Measurements from ENCODE around the gene HOXA11.

Gene HOXA11

GRCh38 chr7:27160145-27160545, 24.9 kb downstream of the HOXA11 start:
- ATAC-seq: no peak

GRCh38 chr7:27159266-27160144, 25.5 kb downstream of the HOXA11 start:
- no peak for ATAC-seq
- TF ChIP-seq ISL1 (CRISPR knock-in tag; IDR thresholded peaks at IDR 0.05): no peak
- TF ChIP-seq ESRRG (CRISPR knock-in tag; IDR thresholded peaks at IDR 0.05): no peak
- TF ChIP-seq BACH2 (CRISPR knock-in tag; IDR thresholded peaks at IDR 0.05; ENCODE audit: borderline replicate concordance): no peak
- no peak for TF ChIP-seq PPARA (CRISPR knock-in tag; IDR thresholded peaks at IDR 0.05; ENCODE audit: borderline replicate concordance)
- no peak for TF ChIP-seq OSR1 (CRISPR knock-in tag; IDR thresholded peaks at IDR 0.05)
- TF ChIP-seq SNAI2 (CRISPR knock-in tag; IDR thresholded peaks at IDR 0.05): no peak
- no peak for TF ChIP-seq GLIS3 (CRISPR knock-in tag; IDR thresholded peaks at IDR 0.05)
- no peak for TF ChIP-seq ARNTL (CRISPR knock-in tag; IDR thresholded peaks at IDR 0.05; ENCODE audit: borderline replicate concordance, low read depth)
- no peak for TF ChIP-seq RARB (CRISPR knock-in tag; IDR thresholded peaks at IDR 0.05)
- TF ChIP-seq ZNF565 (CRISPR knock-in tag; conservative IDR thresholded peaks at IDR 0.05; ENCODE audit: low read depth): no peak
- TF ChIP-seq ZNF70 (CRISPR knock-in tag; IDR thresholded peaks at IDR 0.05): no peak
- no peak for TF ChIP-seq ZFP30 (CRISPR knock-in tag; IDR thresholded peaks at IDR 0.05)
- no peak for TF ChIP-seq POU6F1 (CRISPR knock-in tag; IDR thresholded peaks at IDR 0.05; ENCODE audit: borderline replicate concordance, low read depth)
- TF ChIP-seq CSRNP3 (CRISPR knock-in tag; IDR thresholded peaks at IDR 0.05): no peak
- TF ChIP-seq ZNF8 (CRISPR knock-in tag; IDR thresholded peaks at IDR 0.05): no peak
- no peak for TF ChIP-seq TSHZ2 (CRISPR knock-in tag; IDR thresholded peaks at IDR 0.05)
- TF ChIP-seq ZC3H10 (CRISPR knock-in tag; IDR thresholded peaks at IDR 0.05): no peak

More at GRCh38 chr7:27160145-27160545, 24.9 kb downstream of the HOXA11 start:
- TF ChIP-seq ZFP30 (CRISPR knock-in tag; IDR thresholded peaks at IDR 0.05): no peak
- TF ChIP-seq PPARA (CRISPR knock-in tag; IDR thresholded peaks at IDR 0.05; ENCODE audit: borderline replicate concordance): no peak
- TF ChIP-seq TCF4 (CRISPR knock-in tag; IDR thresholded peaks at IDR 0.05; ENCODE audit: borderline replicate concordance): no peak
- no peak for TF ChIP-seq CREB5 (CRISPR knock-in tag; IDR thresholded peaks at IDR 0.05; ENCODE audit: low read depth)

- no peak for ATAC-seq
- TF ChIP-seq PPARA (CRISPR knock-in tag; IDR thresholded peaks at IDR 0.05; ENCODE audit: borderline replicate concordance) (no peak), OSR1 (CRISPR knock-in tag; IDR thresholded peaks at IDR 0.05) (no peak), CREB5 (CRISPR knock-in tag; IDR thresholded peaks at IDR 0.05; ENCODE audit: low read depth) (no peak), POU6F1 (CRISPR knock-in tag; IDR thresholded peaks at IDR 0.05; ENCODE audit: borderline replicate concordance, low read depth) (no peak), ESRRG (CRISPR knock-in tag; IDR thresholded peaks at IDR 0.05) (no peak), TCF4 (CRISPR knock-in tag; IDR thresholded peaks at IDR 0.05; ENCODE audit: borderline replicate concordance) (no peak), ARNTL (CRISPR knock-in tag; IDR thresholded peaks at IDR 0.05; ENCODE audit: borderline replicate concordance, low read depth) (no peak), BACH2 (CRISPR knock-in tag; IDR thresholded peaks at IDR 0.05; ENCODE audit: borderline replicate concordance) (no peak), TOX (CRISPR knock-in tag; IDR thresholded peaks at IDR 0.05; ENCODE audit: borderline replicate concordance) (no peak), ZNF70 (CRISPR knock-in tag; IDR thresholded peaks at IDR 0.05) (no peak), ISL1 (CRISPR knock-in tag; IDR thresholded peaks at IDR 0.05) (no peak), ZFP30 (CRISPR knock-in tag; IDR thresholded peaks at IDR 0.05) (no peak), GLIS3 (CRISPR knock-in tag; IDR thresholded peaks at IDR 0.05) (no peak)
Observed at GRCh38 chr7:27158436-27159265, 26.4 kb downstream of the HOXA11 start.

Measured in SK-N-SH treated with all-trans-retinoic acid at 6 μM for 48 hours (cell line).